GM21737 (cell line): ENCODE measurements around the gene RIPPLY3.
A peak's percentile ranks its signal among the peaks of the same experiment; 100 is the strongest.
"Not testable (repeated sequence)": the region's sequence is repeated elsewhere in the genome, so short reads cannot be mapped to it uniquely, and the experiment has no call there.

Experiments
- ATAC-seq: cut with Tn5 transposase; IDR thresholded peaks from one replicate; pipeline ENCODE4 v1.9.1; 2021; ENCODE audit warnings: mild to moderate bottlenecking, moderate library complexity; ENCODE audit not compliant: unreplicated experiment

RIPPLY3 gene

GRCh38 chr21:36980280-36981048 lies 26.0 kb upstream of the RIPPLY3 start:
- no peak for ATAC-seq

DNA sequence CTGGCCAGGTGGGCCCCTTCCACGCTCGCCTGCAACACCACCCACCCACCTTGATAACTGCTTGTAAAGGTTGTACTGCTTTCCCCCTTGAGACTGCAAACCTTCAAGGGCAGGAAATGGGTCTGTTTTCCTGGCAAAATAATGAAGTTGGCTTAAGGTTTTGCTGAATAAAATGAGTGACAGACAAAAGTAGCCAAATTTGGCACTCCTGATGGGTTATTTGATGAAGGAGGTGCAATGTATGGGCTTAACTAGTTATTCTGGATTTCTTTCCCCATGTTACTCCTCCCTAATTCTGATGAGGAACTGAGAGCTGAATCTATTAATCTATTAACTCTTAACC lies 25.5 kb upstream of the RIPPLY3 start:
- no peak for ATAC-seq

DNA sequence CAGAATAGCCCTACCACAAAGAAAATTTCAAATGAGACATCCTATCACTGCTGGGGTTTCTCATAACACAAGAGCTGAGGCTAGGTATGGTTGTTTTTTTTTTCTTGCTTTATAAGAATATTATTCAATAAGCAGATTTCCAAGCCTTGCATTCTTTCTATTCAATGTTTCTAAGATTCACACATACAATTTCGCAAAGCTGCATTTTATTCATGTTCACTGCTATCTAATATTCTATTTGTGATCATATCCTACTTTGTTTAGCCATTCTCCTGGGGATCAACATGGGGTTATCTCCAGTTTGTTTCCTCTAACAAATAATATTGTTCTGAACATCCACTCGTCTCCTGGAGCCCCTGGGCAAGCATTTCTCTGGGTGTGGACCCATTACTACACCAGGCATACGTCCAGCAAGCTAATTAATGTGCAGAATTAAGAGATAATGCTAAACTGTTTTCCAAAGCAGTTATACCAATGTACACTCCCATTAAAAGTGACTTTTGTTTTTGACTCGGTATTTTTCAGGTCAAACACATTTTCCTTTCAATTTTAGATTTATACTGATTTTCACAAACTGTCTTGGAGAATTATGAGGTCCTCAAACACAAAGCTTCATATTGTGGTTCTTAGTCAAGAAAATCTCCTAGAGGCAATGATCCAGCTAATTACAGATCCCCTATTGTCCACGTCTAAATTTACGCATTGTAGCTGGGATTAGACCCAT lies 24.4 kb upstream of the RIPPLY3 start:
- ATAC-seq: no peak

- no peak for ATAC-seq
These were observed 20.5 kb upstream of the RIPPLY3 start for GRCh38 chr21:36985751-36986594.

- ATAC-seq: no peak
These were observed 18.7 kb upstream of the RIPPLY3 start for GRCh38 chr21:36987845-36988244.

DNA sequence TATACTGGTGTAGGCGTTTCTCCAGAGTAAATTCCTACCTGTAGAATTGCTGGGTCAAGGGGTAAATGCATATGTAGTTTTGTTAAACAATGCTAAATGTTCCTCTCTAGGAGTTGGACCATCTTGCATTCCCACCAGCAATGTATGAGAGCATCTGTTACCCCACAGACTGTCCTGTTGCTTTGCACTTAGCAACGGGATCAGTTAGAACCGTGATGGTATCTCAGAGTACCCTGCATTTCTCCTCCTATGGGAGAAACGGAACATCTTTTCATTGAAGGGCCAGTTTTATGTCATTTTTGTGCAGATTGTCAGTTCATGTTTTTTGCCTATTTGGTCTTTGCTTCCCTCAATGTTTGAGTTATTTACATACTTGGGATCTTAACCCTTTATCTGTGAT lies 18.0 kb upstream of the RIPPLY3 start:
- ATAC-seq: no peak

- ATAC-seq: not testable (repeated sequence)
These were observed 17.3 kb upstream of the RIPPLY3 start for GRCh38 chr21:36989199-36989698.

- ATAC-seq: peak; percentile 89
These were observed 16.6 kb upstream of the RIPPLY3 start for GRCh38 chr21:36989699-36990507.

DNA sequence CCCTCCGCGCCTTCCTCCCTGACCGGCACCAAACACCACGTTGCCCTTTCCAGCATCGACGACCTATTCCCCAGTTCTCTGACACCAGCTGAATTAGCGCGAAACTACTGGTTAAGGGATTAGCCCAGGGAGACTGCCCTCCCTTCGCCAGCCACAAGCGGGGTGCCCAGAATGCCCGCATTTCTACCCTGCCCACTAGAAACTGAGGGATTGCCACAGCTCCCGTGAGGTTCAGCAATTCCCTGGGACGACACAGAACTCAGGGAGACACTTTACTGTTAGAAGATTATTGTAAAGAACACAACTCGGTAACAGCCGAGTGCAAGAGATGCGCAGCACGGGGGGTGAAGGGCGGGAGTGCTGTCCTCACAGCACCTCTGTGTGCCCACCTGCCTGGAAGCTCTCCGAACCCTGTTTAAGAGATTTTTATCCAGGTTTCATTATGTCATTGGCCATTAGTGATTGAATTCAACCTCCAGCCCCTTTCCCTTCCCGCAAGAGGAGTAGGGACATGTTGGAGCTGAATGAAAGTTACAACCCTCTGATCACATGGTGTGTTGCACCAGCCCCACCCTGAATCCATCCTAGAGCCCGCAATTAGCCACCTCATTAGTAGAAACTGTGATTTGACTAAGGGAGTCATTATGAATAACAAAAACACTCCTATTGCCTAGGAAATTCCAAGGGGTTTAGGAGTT lies 15.8 kb upstream of the RIPPLY3 start:
- no peak for ATAC-seq

- no peak for ATAC-seq
These were observed 13.8 kb upstream of the RIPPLY3 start for GRCh38 chr21:36992671-36993070.

GRCh38 chr21:36994501-36995158 lies 11.9 kb upstream of the RIPPLY3 start:
- no peak for ATAC-seq

GRCh38 chr21:36995285-36995684 lies 11.2 kb upstream of the RIPPLY3 start:
- not testable (repeated sequence) for ATAC-seq

DNA sequence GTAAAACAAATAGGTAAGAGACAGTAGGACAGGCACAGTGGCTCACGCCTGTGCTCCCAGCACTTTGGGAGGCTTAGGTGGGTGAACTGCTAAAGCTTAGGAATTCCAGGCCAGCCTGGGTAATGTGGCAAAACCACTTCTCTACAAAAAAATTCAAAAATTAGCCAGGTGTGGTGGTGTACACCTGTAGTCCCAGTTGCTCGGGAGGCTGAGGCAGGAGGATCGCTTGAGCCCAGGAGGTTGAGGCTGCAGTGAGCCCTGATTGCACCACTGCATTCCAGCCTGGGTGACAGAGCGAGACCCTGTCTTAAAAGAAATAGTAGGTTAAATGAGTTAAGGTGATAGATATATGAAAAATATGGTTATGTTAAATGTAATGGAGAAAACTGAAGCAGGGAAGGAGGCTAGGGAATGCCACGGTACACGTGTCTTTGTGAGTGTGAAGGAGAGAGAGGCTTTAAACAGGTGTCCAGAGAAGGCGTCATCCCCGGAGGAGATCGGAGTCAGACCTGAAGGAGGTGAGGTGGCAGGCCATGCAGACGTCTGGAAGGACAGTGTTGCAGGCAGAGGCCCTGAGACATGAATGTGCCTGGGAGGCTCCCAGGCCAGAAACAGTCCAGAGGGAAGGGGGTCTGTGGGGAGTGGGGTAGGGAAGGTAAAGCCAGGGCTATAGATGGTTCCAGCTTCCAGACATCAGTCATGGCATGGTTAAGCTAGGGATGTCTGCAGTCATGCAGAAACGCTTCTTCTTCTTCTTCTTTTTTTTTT lies 7.2 kb upstream of the RIPPLY3 start:
- ATAC-seq: no peak

DNA sequence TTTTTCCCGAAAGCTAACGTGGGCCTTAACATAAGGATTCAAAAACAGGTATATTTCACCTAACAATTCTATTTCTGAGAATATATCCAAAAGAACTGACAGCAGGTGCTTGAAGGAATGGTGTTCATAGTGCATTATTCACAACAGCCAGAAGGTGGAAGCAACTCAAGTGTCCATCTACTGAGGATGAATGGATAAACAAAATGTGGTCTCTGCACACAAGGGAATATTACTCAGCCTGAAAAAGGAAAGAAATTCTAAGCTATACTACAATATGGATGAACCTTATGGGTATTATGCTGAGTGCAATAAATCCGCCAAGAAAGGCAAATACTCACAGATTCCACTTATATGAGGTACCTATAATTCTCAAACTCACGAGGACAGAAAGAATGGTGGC lies 6.1 kb upstream of the RIPPLY3 start:
- ATAC-seq: no peak

DNA sequence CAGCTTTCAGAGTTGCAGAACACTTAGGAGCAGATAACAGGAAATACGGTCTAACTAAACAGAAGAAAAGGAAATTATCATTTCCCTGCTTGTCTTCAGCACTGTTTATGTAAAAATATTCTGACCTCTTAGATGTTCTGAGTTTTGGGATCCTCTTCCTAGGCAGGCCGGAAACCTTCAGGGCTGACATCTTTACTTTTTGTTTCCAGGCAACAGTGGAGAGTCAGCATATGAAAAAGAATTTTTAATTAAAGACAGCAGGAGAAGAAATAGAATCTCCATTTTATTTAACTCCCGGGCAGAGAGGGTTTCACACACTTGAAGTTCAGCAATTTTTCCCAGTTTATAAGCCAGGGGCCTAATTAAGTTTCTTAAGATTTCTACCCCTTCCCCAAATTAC lies 5.1 kb upstream of the RIPPLY3 start:
- no peak for ATAC-seq

DNA sequence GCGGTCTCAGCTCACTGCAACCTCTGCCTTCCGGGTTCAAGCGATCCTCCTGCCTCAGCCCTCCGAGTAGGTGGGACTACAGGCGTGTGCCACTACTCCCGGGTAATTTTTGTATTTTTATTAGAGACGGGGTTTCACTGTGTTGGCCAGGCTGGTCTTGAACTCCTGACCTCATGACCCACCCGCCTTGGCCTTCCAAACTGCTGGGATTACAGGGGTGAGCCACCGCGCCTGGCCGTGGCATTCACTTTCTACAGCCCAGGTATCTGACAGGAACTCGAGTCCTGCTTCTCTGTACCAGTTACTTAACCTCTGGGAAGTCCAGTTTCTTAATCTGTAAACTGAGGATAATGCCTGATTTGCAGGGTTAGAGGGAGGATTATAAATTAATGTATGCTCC lies 3.7 kb upstream of the RIPPLY3 start:
- not testable (repeated sequence) for ATAC-seq

DNA sequence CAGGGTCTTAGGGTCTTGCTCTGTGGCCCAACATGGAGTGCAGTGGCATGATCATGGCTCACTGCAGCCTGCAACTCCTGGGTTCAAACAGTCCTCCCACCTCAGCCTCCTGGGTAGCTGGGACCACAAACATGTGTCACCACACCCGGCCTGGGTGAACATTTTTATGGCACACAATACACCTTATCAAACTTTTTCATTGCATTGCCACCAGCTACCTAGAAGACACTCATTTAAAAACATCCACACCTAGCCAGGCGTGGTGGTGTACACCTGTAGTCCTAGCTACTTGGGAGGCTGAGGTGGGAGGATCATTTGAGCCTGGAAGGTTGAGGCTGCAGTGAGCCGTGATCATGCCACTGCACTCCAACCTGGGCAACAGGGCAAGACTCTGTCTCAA lies 2.6 kb upstream of the RIPPLY3 start:
- not testable (repeated sequence) for ATAC-seq

DNA sequence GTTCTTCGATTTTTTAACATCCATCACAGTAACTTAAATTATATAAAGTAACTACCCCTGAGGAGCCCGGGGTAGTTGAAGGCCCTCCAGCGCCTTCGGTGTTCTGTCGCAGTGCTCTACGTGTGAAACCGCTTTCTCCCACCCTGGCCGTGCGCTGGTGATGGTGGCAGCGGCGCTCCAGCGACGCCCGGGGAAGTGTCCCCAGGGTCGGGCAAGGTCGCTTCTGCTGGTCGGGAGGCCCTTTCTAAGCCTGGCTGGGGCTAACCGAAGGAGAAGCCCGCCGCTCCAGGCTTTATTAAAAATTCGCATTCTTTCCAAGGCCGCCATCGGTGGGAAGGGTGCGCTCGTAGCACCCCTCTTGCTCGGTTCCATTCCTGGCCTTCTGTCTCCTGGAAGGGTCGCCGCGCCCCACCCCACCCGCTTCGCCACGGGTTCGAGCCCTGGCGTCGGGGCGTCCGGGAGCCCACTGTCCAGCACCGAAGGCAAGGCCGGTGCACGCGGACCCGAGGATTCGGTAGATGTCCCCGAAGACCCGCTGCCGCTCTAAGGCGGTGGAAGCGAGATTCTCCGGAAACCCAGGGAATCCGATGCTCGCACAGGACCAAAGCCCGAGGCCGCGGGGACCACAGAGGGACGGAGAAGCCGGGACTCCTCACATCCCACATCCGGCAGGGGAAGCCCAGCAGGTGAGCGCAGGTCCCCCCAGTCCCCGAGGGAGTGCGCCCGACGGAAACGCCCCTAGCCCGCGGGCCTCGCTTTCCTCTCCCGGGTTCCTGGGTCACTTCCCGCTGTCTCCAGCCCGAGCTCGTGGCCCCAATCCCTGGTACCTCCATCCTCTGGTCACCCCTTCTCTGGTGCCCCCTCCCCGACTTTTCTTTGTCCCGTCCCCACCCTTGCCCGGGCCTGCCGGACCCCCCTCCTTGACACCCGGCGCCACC lies 685 bp upstream of the RIPPLY3 start:
- ATAC-seq: no peak
